Jurkat, Clone E6-1 (cell line): ENCODE results near the gene ZNF827.

Experiments
- DNase-seq: peaks from one replicate; pipeline ENCODE4 v3.0.0-alpha.2; 2011; ENCODE audit warnings: low read depth, low spot score
- H3K4me3 ChIP-seq: 2 replicates; pipeline ENCODE4 v1.5.1; 2011; ENCODE audit warnings: mild to moderate bottlenecking, low read length, control low read depth, moderate library complexity

Gene ZNF827

GRCh38 chr4:145785391-145786008 lies 153.1 kb downstream of the ZNF827 start:
- H3K4me3 ChIP-seq, result no peak overlapping the region
- no peak for DNase-seq

DNA sequence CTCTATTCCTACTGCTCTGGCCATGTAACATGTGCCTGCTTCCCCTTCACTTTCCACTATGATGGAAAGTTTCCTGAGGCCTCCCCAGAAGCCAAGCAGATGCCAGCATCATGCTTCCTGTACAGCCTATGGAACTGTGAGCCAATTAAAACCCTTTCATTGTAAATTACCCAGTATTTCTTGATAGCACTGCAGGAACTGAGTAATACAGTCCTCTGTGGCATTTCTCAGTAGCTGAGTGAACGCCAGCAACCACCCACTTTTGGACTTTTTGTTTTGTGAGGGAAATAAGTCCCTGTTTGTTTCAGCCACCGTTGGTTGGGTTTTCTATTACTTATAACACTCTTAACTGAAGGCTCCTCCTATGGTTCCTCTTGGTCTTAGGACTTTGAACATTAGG lies 154.6 kb downstream of the ZNF827 start:
- DNase-seq, result no peak
- H3K4me3 ChIP-seq, result no peak overlapping the region

DNA sequence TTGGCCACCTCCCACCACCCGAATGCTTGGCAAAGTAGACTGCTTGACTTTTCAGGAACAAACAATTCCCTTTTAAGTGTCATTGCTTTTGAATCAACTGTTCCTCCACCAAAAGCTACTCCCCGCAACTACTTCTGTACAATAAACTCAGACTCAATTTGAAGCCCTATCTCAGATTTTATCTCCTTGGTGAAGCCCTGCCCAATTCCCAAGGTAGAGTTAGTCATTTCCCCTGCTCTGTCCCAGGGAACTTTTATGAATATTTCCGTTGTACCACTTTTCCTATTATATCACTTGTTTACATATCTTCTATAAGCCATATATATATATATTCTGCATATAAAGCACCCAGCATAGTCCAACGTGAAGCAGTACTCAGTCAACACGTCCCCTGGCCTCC lies 155.9 kb downstream of the ZNF827 start:
- DNase-seq, result no peak
- H3K4me3 ChIP-seq, result no peak overlapping the region

DNA sequence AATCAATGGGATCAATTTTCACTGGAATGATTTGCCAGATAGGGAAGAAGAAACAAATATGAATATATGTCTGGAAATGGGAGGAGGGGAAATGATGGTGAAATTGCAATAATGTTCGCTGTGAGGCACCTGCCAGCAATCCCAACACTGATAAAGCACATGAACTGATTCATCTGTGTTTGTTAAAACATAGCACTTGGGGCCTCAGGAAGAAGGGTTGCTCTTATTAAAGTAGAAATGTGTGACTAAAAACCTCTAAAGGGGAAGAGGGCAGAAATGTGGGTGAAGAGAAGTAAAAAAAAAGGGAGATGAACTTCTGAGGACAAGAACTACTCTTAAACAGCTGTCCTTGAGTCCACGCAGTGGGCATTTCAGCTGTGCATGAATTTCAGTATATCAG lies 157.3 kb downstream of the ZNF827 start:
- no peak overlapping the region for H3K4me3 ChIP-seq
- DNase-seq, result no peak

GRCh38 chr4:145779319-145779801 lies 159.3 kb downstream of the ZNF827 start:
- no peak overlapping the region for H3K4me3 ChIP-seq
- DNase-seq, result no peak

DNA sequence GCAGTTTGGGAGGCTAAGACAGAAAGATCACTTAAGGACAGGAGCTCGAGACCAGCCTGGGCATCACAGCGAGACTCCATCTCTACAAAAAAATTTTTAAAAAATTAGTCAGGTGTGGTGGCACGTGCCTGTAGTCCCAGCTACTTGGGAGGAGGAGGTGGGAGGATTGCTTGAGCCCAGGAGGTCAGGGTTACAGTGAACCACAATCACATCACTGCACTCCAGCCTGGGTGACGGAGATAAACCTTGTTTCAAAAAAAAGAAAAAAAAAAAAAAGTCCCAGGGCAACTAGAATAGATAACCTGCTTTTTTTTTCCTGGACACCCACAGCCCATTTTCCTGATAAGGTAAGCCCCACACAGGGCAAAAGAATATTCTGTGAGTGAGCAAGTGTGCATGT lies 162.4 kb downstream of the ZNF827 start:
- H3K4me3 ChIP-seq, result no peak overlapping the region
- no peak for DNase-seq

- no peak for DNase-seq
- H3K4me3 ChIP-seq, result no peak overlapping the region
Measured at GRCh38 chr4:145775406-145775805, 163.2 kb downstream of the ZNF827 start.

DNA sequence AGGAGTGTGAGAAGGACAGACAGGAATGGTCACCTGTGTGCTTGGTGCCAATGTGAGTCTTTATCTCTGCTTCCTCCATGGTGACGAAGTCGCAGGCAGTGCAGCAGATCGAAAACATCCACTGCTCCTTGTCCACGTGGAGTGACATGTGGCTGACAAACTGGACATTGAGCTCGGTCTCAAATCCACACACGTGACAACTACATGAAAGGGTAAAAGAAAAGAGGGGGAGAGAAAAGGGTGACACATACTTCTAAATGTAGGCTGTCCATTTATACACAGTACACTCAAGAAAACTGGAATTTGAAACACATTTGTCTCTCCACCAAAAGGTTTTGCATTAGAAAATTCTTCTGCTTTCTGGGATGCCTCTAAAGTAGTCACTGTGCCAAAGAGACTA lies 164.2 kb downstream of the ZNF827 start:
- no peak overlapping the region for H3K4me3 ChIP-seq
- DNase-seq, result no peak

- H3K4me3 ChIP-seq, result no peak overlapping the region
- no peak for DNase-seq
Measured at GRCh38 chr4:145773581-145774234, 164.9 kb downstream of the ZNF827 start.

DNA sequence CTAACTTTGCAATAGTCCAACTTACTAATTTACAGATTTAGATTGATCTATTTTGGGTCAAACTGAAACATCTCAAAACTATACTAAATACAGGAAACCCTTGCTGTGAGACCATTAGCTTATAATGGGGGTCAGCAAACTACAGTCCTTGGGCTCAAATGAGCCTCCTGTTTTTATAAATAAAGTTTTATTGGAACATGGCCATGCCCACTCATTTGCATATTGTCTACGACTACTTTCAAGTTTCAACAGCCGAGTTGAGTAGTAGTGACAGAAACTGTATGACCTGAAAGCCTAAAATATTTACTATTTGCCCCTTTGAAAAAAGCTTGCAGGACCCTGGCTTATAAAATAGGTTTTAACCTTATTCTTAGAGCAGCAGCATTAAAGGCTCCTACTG lies 166.3 kb downstream of the ZNF827 start:
- DNase-seq, result no peak
- H3K4me3 ChIP-seq, result no peak overlapping the region

DNA sequence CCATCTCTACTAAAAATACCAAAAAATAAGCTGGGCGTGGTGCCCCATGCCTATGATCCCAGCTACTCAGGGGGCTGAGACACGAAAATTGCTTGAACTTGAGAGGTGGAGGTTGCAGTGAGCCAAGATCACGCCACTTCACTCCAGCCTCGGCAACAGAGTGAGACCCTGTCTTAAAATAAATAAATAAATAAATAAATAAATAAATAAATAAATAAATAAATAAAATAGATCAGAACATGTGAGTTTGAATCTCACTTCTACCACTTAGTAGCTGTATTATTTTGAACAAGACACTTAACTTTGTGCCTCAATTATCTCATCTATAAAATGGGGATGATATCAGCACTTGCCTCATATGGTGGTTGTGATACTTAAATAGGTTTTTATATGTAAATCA lies 168.5 kb downstream of the ZNF827 start:
- H3K4me3 ChIP-seq, result no peak overlapping the region
- no peak for DNase-seq

- DNase-seq, result no peak
- no peak overlapping the region for H3K4me3 ChIP-seq
Measured at GRCh38 chr4:145769450-145770037, 169.1 kb downstream of the ZNF827 start.

DNA sequence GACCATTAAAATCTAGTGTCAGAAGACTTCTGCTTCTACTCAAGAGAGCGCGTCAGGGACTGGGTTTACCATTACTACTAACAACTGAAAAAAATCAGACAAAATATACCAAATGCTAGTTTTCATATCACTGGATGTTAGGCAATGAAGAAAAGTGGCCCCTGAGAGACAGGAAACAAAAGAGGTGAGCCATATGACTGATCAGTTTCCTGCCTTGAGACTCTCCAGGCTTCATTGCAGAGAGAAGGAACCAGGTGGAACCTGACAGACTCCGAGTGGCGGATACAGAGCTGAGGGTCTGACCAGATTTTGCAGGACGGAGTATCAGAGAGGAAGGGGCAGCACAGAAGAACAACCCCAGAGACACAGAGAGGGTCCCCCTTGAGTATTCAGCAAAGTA lies 172.3 kb downstream of the ZNF827 start:
- H3K4me3 ChIP-seq, result no peak overlapping the region
- no peak for DNase-seq

- no peak for DNase-seq
- H3K4me3 ChIP-seq, result no peak overlapping the region
Measured at GRCh38 chr4:145763399-145763798, 175.2 kb downstream of the ZNF827 start.

DNA sequence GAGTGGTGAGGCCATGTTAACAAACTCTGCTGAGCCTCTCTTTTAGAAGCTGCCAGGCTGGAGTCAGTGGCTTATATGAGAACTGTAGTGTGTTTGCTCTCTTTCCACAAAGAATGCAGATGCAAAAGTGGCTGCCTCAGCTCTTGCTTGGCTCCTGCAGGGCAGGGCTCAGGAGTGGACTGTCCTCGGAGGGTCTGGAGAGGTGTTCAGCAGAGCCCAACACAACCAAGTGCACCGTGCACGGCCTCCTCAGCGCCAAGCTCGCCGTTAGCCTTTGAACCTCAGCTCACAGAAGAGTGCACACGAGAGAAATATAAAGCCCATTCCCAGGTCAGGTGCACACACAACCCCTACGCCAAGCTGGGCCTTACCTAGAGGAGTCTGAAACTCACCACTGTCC lies 175.9 kb downstream of the ZNF827 start:
- no peak for DNase-seq
- H3K4me3 ChIP-seq, result no peak overlapping the region

DNA sequence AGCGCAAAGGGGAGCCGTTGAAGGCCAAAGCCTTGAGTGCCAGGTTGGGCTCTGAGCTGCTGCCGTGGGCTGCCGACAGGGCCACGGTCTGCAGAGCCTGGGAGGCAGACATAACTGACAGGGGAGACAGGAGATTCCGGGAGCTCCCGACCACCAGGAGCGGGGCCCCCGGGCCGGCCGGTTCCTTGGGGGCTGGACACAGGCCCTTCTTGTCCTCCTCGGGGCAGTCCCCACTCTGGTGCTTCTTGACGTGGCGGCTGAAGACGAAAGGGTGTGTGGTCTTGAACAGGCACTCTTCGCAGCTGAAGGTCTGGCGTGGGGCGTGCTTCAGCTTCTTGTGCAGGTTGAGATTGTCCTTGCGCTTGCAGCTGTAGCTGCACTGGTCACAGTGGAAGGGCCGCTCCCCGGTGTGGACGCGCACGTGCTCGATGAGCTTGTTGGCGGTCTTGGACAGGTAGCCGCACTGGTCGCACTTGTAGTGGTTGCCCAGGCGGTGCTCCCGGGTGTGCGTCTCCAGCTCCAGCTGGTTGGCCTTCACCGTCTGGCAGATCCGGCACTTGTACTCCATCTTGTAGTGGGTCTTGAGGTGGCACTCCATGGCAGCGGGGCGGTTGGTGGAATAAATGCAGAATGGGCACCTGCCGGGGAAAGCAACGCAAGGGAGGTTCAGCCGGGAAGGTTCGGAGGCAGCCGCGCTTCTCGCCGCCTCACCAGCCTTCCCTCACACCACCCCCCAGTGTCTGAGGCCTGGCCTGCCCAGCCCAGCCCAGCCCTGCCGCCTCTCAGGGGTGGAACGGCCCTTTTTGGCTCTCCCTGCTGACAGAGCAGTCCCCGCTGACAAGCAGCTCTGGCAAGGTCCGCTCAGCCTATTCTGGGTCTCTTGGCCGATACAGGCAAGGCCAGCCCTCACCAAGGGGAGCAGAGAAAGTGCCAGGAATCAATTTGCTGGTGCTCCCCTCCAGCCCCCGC lies 177.4 kb downstream of the ZNF827 start:
- no peak overlapping the region for H3K4me3 ChIP-seq
- no peak for DNase-seq

DNA sequence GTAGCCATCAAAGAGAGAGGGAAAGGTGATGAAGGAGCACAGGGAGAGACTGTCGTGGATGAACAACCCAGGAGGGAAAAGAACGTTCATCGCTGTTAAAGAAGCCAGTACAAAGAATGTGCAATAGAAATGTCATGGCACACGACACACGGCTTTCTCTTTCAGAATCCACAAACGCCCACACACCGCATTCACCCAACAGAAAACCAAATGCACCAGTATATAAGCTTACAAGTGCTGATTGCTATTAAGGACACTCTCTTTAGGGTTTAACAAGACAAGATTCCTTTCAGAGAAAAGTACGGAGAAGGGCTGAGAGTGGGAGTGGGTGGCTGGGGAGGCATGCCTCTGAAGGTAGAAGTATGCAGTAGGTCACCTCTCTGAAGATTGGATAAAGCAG lies 178.4 kb downstream of the ZNF827 start:
- DNase-seq, result no peak
- no peak overlapping the region for H3K4me3 ChIP-seq

DNA sequence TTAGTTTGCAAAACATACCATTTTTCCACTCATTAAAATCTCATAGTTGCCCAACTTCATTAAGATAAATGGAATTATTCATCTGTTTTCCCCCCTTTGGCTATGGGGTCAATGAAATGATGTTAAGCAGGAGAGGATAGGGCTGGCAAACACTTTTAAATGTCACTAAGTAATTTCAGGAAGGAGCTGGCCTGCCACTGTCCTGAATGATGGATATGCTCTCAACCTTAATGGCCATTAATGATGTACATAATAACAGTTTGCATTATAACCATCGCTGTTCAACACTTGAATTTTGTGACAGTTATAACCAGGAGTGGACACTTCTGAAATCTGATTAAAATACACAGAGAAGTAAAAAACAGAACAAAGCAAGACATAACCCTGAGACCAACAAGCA lies 181.4 kb downstream of the ZNF827 start:
- no peak for DNase-seq
- no peak overlapping the region for H3K4me3 ChIP-seq

GRCh38 chr4:145756244-145756643 lies 182.4 kb downstream of the ZNF827 start:
- DNase-seq, result no peak

GRCh38 chr4:145755802-145756201 lies 182.8 kb downstream of the ZNF827 start:
- no peak overlapping the region for H3K4me3 ChIP-seq
- no peak for DNase-seq

More at GRCh38 chr4:145756244-145756643, 182.4 kb downstream of the ZNF827 start:
- no peak overlapping the region for H3K4me3 ChIP-seq
